Measurements from ENCODE around the gene DPP10.

- TF ChIP-seq POLR2A (IDR thresholded peaks at IDR 0.05; ENCODE audit: low read depth, low read length) (no peak), TAF1 (IDR thresholded peaks at IDR 0.05; ENCODE audit: borderline replicate concordance, low read depth, low read length) (no peak)
Observed at GRCh38 chr2:114577657-114578056, 135.2 kb downstream of the DPP10 start.
